RWPE2 (cell line): ENCODE results near the gene RNF19B.

ENCODE experiments used
- ATAC-seq: fragments of 200-7000 bp; cut with Tn5 transposase; 3 replicates; pipeline ENCODE4 v1.9.1; 2021; ENCODE audit warnings: low read depth
- DNase-seq: peaks from one replicate; pipeline ENCODE4 v3.0.0-alpha.2; 2020; ENCODE audit warnings: low spot score
- H3K27ac ChIP-seq: fragments of 450-650 bp; 2 replicates; pipeline ENCODE4 v1.5.1; 2017; ENCODE audit warnings: mild to moderate bottlenecking; ENCODE audit not compliant: poor library complexity, severe bottlenecking
- H3K27me3 ChIP-seq: fragments of 250-450 bp; sonication (Bioruptor Pico); 2 replicates; pipeline ENCODE4 v1.5.1; 2021; ENCODE audit warnings: mild to moderate bottlenecking, moderate library complexity; ENCODE audit not compliant: insufficient read depth, poor library complexity, severe bottlenecking
- H3K36me3 ChIP-seq: fragments of 250-450 bp; sonication (Bioruptor Pico); 2 replicates; pipeline ENCODE4 v1.5.1; 2020; ENCODE audit warnings: low read depth, mild to moderate bottlenecking, moderate library complexity
- H3K4me1 ChIP-seq: fragments of 250-450 bp; sonication (Bioruptor Pico); 2 replicates; pipeline ENCODE4 v1.5.1; 2021; ENCODE audit warnings: mild to moderate bottlenecking, moderate library complexity; ENCODE audit not compliant: insufficient read depth, poor library complexity, severe bottlenecking
- H3K4me3 ChIP-seq: fragments of 250-450 bp; sonication (Bioruptor Pico); 2 replicates; pipeline ENCODE4 v1.5.1; 2021; ENCODE audit warnings: mild to moderate bottlenecking, moderate library complexity; ENCODE audit not compliant: severe bottlenecking
- H3K9me3 ChIP-seq: fragments of 250-450 bp; sonication (Bioruptor Pico); 2 replicates; pipeline ENCODE4 v1.5.1; 2021; ENCODE audit warnings: mild to moderate bottlenecking, moderate library complexity; ENCODE audit not compliant: severe bottlenecking
- TF ChIP-seq, protein P1 (sequence below): fragments of 450-650 bp; IDR thresholded peaks from one replicate; pipeline ENCODE4 v1.5.1; 2017; ENCODE audit warnings: mild to moderate bottlenecking, moderate library complexity; ENCODE audit not compliant: poor library complexity, severe bottlenecking

The RNF19B gene

GRCh38 chr1:32889731-32890278 is 74.8 kb downstream of the RNF19B start:
- no peaks in the 10 kb centered on the region for H3K36me3 ChIP-seq
- H3K4me1 ChIP-seq, result no peaks in the 10 kb centered on the region
- H3K4me3 ChIP-seq, result no peak overlapping the region
- no peak for ATAC-seq
- H3K27me3 ChIP-seq, result peaks cover 27% of the 10 kb centered on the region
- TF ChIP-seq, protein P1, sequence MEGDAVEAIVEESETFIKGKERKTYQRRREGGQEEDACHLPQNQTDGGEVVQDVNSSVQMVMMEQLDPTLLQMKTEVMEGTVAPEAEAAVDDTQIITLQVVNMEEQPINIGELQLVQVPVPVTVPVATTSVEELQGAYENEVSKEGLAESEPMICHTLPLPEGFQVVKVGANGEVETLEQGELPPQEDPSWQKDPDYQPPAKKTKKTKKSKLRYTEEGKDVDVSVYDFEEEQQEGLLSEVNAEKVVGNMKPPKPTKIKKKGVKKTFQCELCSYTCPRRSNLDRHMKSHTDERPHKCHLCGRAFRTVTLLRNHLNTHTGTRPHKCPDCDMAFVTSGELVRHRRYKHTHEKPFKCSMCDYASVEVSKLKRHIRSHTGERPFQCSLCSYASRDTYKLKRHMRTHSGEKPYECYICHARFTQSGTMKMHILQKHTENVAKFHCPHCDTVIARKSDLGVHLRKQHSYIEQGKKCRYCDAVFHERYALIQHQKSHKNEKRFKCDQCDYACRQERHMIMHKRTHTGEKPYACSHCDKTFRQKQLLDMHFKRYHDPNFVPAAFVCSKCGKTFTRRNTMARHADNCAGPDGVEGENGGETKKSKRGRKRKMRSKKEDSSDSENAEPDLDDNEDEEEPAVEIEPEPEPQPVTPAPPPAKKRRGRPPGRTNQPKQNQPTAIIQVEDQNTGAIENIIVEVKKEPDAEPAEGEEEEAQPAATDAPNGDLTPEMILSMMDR, result no peak
- DNase-seq, result no peak
- no peak overlapping the region for H3K27ac ChIP-seq
- H3K9me3 ChIP-seq, result no peaks in the 10 kb centered on the region

DNA sequence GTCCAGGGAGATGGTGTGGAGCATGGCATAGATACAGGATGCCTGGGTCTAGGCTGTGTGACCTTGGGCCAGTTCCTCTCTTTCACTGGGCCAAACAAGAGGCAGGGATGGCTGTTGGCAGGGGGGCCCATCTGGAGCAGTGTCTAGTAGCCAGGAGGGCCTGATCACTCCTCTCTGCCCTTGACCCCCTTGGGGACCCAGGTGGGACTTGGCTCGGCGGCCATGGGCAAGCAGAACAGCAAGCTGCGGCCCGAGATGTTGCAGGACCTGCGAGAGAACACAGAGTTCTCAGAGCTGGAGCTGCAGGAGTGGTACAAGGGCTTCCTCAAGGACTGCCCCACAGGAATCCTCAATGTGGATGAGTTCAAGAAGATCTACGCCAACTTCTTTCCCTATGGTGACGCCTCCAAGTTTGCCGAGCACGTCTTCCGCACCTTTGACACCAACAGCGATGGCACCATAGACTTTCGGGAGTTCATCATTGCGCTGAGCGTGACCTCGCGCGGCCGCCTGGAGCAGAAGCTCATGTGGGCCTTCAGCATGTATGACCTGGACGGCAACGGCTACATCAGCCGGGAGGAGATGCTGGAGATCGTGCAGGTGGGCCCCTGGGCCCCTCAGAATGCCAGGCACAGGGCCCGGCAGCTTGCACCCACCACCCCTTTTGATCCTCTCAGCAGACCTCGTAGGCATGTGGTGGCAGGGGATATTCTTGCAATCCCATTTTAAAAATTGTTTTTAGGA is 75.8 kb downstream of the RNF19B start:
- Histone ChIP-seq H3K9me3 (no peaks in the 10 kb centered on the region), H3K36me3 (no peaks in the 10 kb centered on the region), H3K27me3 (peaks cover 30% of the 10 kb centered on the region), H3K27ac (no peak overlapping the region), H3K4me1 (no peaks in the 10 kb centered on the region), H3K4me3 (no peak overlapping the region)
- TF ChIP-seq, protein P1, result no peak
- no peak for DNase-seq
- no peak for ATAC-seq

DNA sequence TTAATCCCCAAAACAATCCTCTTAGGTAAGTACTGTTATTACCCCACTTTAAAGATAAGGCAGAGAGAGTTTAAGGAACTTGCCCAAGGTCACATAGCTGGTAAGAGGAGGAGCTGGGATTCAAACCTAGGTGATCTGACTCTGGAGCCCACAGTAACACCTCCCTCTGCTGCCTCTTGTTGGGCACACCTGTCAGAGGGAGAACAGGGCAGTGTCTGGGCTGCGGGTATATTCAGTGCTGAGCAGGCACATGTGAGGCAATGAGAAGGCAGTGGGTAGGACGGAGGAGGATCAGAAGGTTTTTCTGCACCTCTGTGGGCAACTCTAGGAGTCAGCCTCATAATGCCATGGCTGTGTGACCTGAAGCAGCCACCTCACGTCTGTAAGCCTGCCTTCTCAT is 76.5 kb downstream of the RNF19B start:
- TF ChIP-seq, protein P1, result no peak
- Histone ChIP-seq H3K9me3 (no peaks in the 10 kb centered on the region), H3K4me1 (no peaks in the 10 kb centered on the region), H3K27ac (no peak overlapping the region), H3K4me3 (no peak overlapping the region), H3K36me3 (no peaks in the 10 kb centered on the region), H3K27me3 (peaks cover 30% of the 10 kb centered on the region)
- DNase-seq (no peak), ATAC-seq (no peak)

DNA sequence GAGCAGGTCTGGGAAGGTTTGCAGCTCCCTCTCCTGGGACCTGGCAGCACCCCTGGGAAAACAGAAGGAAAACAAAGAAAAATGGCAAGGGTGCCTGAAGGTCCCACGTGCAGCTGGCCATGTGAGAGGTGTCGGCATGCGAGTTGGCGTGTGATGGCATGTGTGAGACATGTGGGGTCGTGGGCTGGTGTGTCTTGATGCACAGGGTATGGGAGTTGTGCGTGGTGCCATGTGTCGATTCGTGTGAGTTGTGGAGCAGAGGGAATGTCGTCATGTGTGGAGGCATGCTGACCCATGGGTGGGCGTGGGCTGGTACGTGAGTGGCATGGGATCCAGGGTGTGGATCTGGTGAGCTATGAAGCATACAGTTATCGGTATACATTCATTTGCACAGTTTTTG is 77.0 kb downstream of the RNF19B start:
- TF ChIP-seq, protein P1, result no peak
- ATAC-seq, result no peak
- Histone ChIP-seq H3K27ac (no peak overlapping the region), H3K36me3 (no peaks in the 10 kb centered on the region), H3K4me3 (no peak overlapping the region), H3K9me3 (no peaks in the 10 kb centered on the region), H3K27me3 (peaks cover 30% of the 10 kb centered on the region), H3K4me1 (no peaks in the 10 kb centered on the region)
- DNase-seq, result no peak

DNA sequence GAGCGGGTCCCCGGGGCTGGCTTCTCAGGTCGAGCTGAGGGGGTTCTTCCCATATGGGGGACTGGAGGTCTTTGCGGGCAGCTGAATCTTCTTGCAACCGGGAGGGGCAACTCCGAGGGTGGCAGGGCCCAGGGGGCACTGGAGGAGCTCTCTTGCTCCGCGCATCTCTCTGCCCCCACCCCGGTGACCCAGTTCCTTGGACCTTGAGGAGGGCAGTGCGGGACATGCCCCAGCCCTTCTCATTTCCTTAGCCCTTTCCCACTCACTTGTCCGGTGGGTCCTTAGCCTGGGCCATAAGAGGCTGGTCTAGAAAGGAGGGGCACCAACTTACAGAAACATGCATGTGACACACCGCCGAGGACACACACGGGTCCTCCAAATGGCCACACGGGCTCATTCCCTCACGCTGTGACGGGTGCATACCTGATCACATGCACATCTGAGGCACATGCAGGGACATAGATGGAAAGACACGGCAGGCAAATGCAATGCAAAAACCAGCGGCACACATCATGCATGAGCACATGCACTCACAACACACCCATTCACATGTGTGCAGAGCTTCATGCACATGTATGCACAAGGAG is 77.7 kb downstream of the RNF19B start:
- no peaks in the 10 kb centered on the region for H3K36me3 ChIP-seq
- TF ChIP-seq, protein P1, result peak; percentile 26
- H3K4me3 ChIP-seq, result no peak overlapping the region
- H3K9me3 ChIP-seq, result no peaks in the 10 kb centered on the region
- H3K4me1 ChIP-seq, result no peaks in the 10 kb centered on the region
- peaks cover 30% of the 10 kb centered on the region for H3K27me3 ChIP-seq
- H3K27ac ChIP-seq, result no peak overlapping the region
- ATAC-seq (no peak), DNase-seq (no peak)
